ENCODE measurements around the gene ANP32B.

- TF ChIP-seq POLR2A (IDR thresholded peaks at IDR 0.05) (no peak), CTCF (IDR thresholded peaks at IDR 0.05) (no peak)
Observed at GRCh38 chr9:98010445-98010844, 27.3 kb downstream of the ANP32B start.
